Lower leg skin (tissue), 3 donors: Measurements from ENCODE around the gene GPR25.

Experiments
- POLR2A ChIP-seq, 2 donors: fragments of 450-650 bp; IDR thresholded peaks; one replicate each; pipeline ENCODE4 v1.6.1; 2016 to 2017; ENCODE audit warnings: antibody characterized with exemption in 2 of 2, mild to moderate bottlenecking in 1 of 2, moderate library complexity in 1 of 2
- TF ChIP-seq, protein P1 (sequence below), 3 donors: fragments of 450-650 bp; IDR thresholded peaks; one replicate each; pipeline ENCODE4 v1.5.1; 2016; ENCODE audit warnings: antibody characterized with exemption in 3 of 3, mild to moderate bottlenecking in 3 of 3, moderate library complexity in 2 of 3

DNA sequence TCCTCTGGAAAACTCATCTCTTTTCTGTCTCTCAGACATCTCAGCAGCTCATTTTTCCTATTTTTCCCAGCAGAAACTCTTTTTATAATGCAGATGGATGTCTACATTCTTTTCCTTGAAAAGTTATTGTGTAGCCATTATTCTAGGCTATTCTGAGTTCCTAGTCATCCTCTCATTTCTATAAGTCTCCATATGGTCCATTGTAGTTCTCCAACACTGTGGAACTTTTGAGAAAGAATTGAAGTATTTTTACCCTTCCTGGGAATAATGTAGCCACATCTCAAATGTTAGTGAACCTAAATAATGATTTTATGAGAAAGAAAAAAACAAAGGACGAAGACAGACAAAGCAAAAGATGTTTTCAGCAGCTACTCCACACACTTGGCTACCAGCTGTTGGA, 26.4 kb upstream of the GPR25 start:
- TF ChIP-seq, protein P1, sequence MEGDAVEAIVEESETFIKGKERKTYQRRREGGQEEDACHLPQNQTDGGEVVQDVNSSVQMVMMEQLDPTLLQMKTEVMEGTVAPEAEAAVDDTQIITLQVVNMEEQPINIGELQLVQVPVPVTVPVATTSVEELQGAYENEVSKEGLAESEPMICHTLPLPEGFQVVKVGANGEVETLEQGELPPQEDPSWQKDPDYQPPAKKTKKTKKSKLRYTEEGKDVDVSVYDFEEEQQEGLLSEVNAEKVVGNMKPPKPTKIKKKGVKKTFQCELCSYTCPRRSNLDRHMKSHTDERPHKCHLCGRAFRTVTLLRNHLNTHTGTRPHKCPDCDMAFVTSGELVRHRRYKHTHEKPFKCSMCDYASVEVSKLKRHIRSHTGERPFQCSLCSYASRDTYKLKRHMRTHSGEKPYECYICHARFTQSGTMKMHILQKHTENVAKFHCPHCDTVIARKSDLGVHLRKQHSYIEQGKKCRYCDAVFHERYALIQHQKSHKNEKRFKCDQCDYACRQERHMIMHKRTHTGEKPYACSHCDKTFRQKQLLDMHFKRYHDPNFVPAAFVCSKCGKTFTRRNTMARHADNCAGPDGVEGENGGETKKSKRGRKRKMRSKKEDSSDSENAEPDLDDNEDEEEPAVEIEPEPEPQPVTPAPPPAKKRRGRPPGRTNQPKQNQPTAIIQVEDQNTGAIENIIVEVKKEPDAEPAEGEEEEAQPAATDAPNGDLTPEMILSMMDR (IDR thresholded peaks at IDR 0.05) = no peak
- TF ChIP-seq POLR2A (IDR thresholded peaks at IDR 0.05) = no peak
